Endothelial cell of umbilical vein (primary cell): ENCODE measurements around the gene RAD51B.

ENCODE experiments used
- CTCF ChIP-seq, 2 donors: IDR thresholded peaks; 1 replicate in 1 of 2; 2 replicates in 1 of 2; pipeline ENCODE4 v1.5.1; 2011; ENCODE audit warnings: low read length in 2 of 2, mild to moderate bottlenecking in 2 of 2, moderate library complexity in 2 of 2, control low read depth in 1 of 2, inconsistent platforms in 1 of 2, low read depth in 1 of 2; ENCODE audit not compliant: insufficient read depth in 1 of 2; ENCODE audit errors: extremely low read depth in 1 of 2
- EZH2 ChIP-seq: IDR thresholded peaks from 2 replicates; pipeline ENCODE4 v1.6.1; 2012; ENCODE audit warnings: borderline replicate concordance, low read depth, mild to moderate bottlenecking, moderate library complexity, low read length, inconsistent platforms; ENCODE audit not compliant: severe bottlenecking
- POLR2A ChIP-seq: IDR thresholded peaks from 2 replicates; pipeline ENCODE4 v1.6.1; 2012; ENCODE audit warnings: low read depth, mild to moderate bottlenecking, control low read depth, low read length

- TF ChIP-seq EZH2 = no peak
- no peak for TF ChIP-seq CTCF (IDR thresholded peaks at IDR 0.05; ENCODE audit: extremely low read depth in 1 of 2, insufficient read depth in 1 of 2, low read depth in 1 of 2, low read length in 2 of 2)
- no peak for TF ChIP-seq POLR2A
These were observed 740.4 kb downstream of the RAD51B start for GRCh38 chr14:68559949-68560348.
